Natural killer cell treated with Interleukin-12 subunit alpha and Interleukin-12 subunit beta and Interleukin-15 and Interleukin-18, amount 100 ng/mL, for 72 hours (primary cell): ENCODE measurements around the gene RBMS1. TPM values are rescaled to one million over a fixed set of nuclear protein-coding genes. Genes with fewer than 3 reads are reported as not detected.

Source experiments
- ATAC-seq, 2 donors: fragments of 150-1000 bp; cut with Tn5 transposase in 1 of 2; sonication (Bioruptor Pico), chemical (Tn5 transposase) in 1 of 2; 2 replicates each; pipeline ENCODE4 v1.10.0; 2021
- DNase-seq: peaks from one replicate; pipeline ENCODE4 v3.0.0; 2022; ENCODE audit warnings: low spot score
- H3K27ac Mint-ChIP-seq, 2 donors: 1 replicate in 1 of 2; 2 replicates in 1 of 2; pipeline ENCODE4 v1.8.0; 2022; ENCODE audit warnings: mixed read lengths in 2 of 2, mild to moderate bottlenecking in 1 of 2, moderate library complexity in 1 of 2
- H3K27me3 Mint-ChIP-seq, 2 donors: 1 replicate in 1 of 2; 2 replicates in 1 of 2; pipeline ENCODE4 v1.8.0; 2022; ENCODE audit warnings: mixed read lengths in 2 of 2
- H3K36me3 Mint-ChIP-seq: one replicate; pipeline ENCODE4 v1.8.0; 2022; ENCODE audit warnings: mixed read lengths
- H3K4me1 Mint-ChIP-seq, 2 donors: 1 replicate in 1 of 2; 2 replicates in 1 of 2; pipeline ENCODE4 v1.8.0; 2022; ENCODE audit warnings: low read depth in 2 of 2, mixed read lengths in 2 of 2, mild to moderate bottlenecking in 1 of 2
- H3K4me3 Mint-ChIP-seq: one replicate; pipeline ENCODE4 v1.8.0; 2022; ENCODE audit warnings: mixed read lengths
- H3K9me3 Mint-ChIP-seq: 2 replicates; pipeline ENCODE4 v1.8.0; 2022; ENCODE audit warnings: mixed read lengths
- total RNA-seq, 2 donors: library from RNA; stranded (reverse); gene quantifications; one replicate each; pipeline ENCODE4 v1.2.3, GENCODE V29; 2022

The RBMS1 gene
- total RNA-seq, 2 donors from 2014 or later = 59.4 to 86.1 TPM

- ATAC-seq (no peak), DNase-seq (no peak)
- no peak overlapping the region for H3K4me3 Mint-ChIP-seq
- H3K4me1 Mint-ChIP-seq = peaks cover 54 to 64% of the 10 kb centered on the region in 2 donors
- peaks cover 13% of the 10 kb centered on the region for H3K36me3 Mint-ChIP-seq
- peak overlapping the region; percentile 38 to 66 for H3K27ac Mint-ChIP-seq
- no peaks in the 10 kb centered on the region for H3K9me3 Mint-ChIP-seq
- H3K27me3 Mint-ChIP-seq = no peaks in the 10 kb centered on the region
Measured at GRCh38 chr2:160365716-160366367, 127.8 kb downstream of the RBMS1 start.

DNA sequence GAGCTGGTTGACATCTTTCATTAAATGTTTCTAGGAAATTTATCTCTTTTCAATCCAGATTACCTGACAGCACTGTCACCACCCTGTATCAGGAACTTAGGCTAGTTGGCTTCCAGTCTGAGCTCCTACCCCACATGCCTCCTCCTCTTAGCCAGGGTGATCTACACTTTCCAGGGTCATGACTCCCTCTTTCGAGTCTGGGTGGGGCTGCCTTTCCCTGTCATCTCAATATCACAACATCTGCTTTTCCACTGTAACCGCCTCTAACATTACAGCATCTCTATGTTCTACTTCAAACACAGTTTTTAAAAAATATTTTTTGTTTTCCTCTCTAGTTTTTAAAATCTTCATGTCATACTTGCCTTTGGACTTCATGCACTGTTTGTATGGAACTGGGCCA, 129.2 kb downstream of the RBMS1 start:
- peaks cover 49 to 61% of the 10 kb centered on the region in 2 donors for H3K4me1 Mint-ChIP-seq
- H3K27ac Mint-ChIP-seq = peak overlapping the region; percentile 38 to 66
- H3K27me3 Mint-ChIP-seq = no peaks in the 10 kb centered on the region
- ATAC-seq (no peak), DNase-seq (no peak)
- no peaks in the 10 kb centered on the region for H3K9me3 Mint-ChIP-seq
- H3K4me3 Mint-ChIP-seq = no peak overlapping the region
- H3K36me3 Mint-ChIP-seq = peaks cover 13% of the 10 kb centered on the region

DNA sequence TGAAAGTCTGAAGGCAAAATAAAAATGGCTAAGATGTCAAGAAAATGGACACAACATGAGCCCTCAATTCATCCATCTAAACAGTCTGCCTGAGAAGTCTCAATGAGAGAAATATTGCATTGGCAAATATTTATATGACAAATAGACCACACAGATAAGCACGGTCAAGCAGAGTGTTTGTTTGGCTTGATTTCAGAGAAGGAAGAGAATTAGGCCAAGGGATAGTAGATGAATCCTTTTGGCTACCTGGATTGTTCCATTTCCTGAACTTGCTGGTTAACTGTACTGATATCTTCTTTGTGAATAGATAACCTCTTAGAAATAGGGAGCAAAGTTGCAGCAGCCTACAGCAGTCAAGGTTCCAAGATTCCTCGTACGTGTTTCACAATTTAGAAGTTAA, 129.6 kb downstream of the RBMS1 start:
- no peak overlapping the region for H3K4me3 Mint-ChIP-seq
- H3K4me1 Mint-ChIP-seq = peaks cover 45 to 57% of the 10 kb centered on the region in 2 donors
- ATAC-seq (no peak), DNase-seq (no peak)
- peak overlapping the region; percentile 21 to 38 for H3K27ac Mint-ChIP-seq
- peaks cover 13% of the 10 kb centered on the region for H3K36me3 Mint-ChIP-seq
- H3K9me3 Mint-ChIP-seq = no peaks in the 10 kb centered on the region
- no peaks in the 10 kb centered on the region for H3K27me3 Mint-ChIP-seq

DNA sequence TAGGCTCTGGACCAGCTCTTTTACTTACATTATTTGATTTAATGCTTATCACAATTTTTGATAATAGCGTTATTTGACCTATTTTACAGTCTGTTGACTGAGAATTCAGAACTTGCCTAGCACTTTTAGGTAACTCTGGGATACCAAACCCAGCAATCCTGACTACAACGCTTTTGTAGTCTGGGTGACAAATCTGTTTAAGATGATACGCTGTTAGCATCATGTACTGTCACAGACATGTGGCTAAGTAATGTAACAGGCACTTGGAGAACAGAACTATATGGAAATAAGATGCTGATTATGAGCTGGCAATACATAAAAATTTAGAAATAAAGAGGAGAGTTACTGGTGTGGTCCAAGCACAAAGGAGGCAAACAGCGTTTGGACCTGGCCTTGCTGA, 130.6 kb downstream of the RBMS1 start:
- Mint-ChIP-seq H3K27ac (peak overlapping the region; percentile 21 to 38), H3K4me3 (no peak overlapping the region), H3K4me1 (peaks cover 41 to 50% of the 10 kb centered on the region in 2 donors)

DNA sequence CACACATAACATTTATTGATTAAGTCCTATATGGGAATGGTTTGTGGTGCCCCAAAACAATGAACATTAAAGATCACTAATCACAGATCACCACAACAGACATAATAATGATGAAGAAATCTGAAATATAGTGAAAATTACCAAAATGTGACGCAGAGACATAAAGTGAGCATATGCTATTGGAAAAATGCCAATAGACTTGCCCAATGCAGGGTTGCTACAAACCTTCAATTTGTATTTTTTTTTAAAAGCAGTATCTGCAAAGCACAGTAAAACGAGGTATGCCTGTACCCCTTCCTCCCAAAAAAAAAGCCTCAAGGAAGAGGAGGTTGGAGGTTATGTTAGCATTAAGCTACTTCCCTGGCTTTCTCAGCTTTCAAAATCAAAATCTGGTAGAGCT, 131.1 kb downstream of the RBMS1 start:
- peaks cover 13% of the 10 kb centered on the region for H3K36me3 Mint-ChIP-seq
- H3K27ac Mint-ChIP-seq = peak overlapping the region in 1 of 2 donors; percentile 19
- ATAC-seq = no peak
- H3K9me3 Mint-ChIP-seq = no peaks in the 10 kb centered on the region
- H3K4me1 Mint-ChIP-seq = peaks cover 42 to 51% of the 10 kb centered on the region in 2 donors
- no peak overlapping the region for H3K4me3 Mint-ChIP-seq
- no peaks in the 10 kb centered on the region for H3K27me3 Mint-ChIP-seq
- no peak for DNase-seq

More for the DNA sequence above, 130.6 kb downstream of the RBMS1 start:
- H3K9me3 Mint-ChIP-seq = no peaks in the 10 kb centered on the region
- no peaks in the 10 kb centered on the region for H3K27me3 Mint-ChIP-seq
- ATAC-seq = no peak
- no peak for DNase-seq
- peaks cover 13% of the 10 kb centered on the region for H3K36me3 Mint-ChIP-seq

- H3K27ac Mint-ChIP-seq = peak overlapping the region in 1 of 2 donors; percentile 19
- no peak for ATAC-seq
- no peak overlapping the region for H3K4me3 Mint-ChIP-seq
- no peaks in the 10 kb centered on the region for H3K27me3 Mint-ChIP-seq
- H3K9me3 Mint-ChIP-seq = no peaks in the 10 kb centered on the region
- DNase-seq = no peak
- peaks cover 13% of the 10 kb centered on the region for H3K36me3 Mint-ChIP-seq
- H3K4me1 Mint-ChIP-seq = peaks cover 45 to 56% of the 10 kb centered on the region in 2 donors
Measured at GRCh38 chr2:160362018-160362417, 131.6 kb downstream of the RBMS1 start.

DNA sequence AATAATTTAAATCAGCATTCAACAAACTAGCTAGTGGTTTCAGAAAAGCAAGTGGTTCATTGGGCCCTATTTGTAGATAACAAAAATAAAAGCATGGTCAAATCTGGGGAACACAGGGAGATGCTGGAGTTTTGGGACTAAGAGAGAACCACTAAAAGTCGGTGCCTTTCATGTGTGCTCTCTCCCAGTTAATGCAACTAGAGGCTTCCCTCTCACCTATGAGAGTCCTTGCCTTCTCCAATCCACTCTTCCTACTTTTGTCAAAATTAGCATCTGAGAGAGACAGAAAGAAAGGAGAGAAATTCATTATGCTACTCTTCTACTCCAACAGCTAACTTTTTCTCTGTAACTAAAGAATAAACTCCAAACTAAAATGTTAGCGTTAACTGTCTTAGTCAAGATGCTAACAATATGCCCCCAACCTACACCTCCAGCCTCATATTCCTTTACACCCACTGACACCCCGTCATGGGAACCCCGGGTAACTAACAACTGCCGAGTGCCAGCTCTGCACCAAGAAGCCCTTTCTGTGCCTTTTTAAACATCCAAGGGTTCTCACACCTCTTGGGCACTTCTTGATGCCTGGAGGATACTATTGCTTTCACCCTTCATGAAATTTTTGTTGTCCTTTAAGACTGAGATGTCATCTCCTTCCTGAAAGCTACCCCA, 133.4 kb downstream of the RBMS1 start:
- H3K4me1 Mint-ChIP-seq = peaks cover 52 to 68% of the 10 kb centered on the region in 2 donors
- H3K9me3 Mint-ChIP-seq = no peaks in the 10 kb centered on the region
- DNase-seq (no peak), ATAC-seq (no peak)
- peak overlapping the region; percentile 28 to 47 for H3K27ac Mint-ChIP-seq
- no peaks in the 10 kb centered on the region for H3K27me3 Mint-ChIP-seq
- no peak overlapping the region for H3K4me3 Mint-ChIP-seq
- peaks cover 11% of the 10 kb centered on the region for H3K36me3 Mint-ChIP-seq

GRCh38 chr2:160358046-160358445, 135.6 kb downstream of the RBMS1 start:
- peaks cover 2% of the 10 kb centered on the region for H3K36me3 Mint-ChIP-seq
- no peaks in the 10 kb centered on the region for H3K27me3 Mint-ChIP-seq
- no peak overlapping the region for H3K4me3 Mint-ChIP-seq
- no peaks in the 10 kb centered on the region for H3K9me3 Mint-ChIP-seq
- peaks cover 51 to 57% of the 10 kb centered on the region in 2 donors for H3K4me1 Mint-ChIP-seq
- no peak for ATAC-seq
- peak overlapping the region in 1 of 2 donors; percentile 53 for H3K27ac Mint-ChIP-seq
- no peak for DNase-seq

DNA sequence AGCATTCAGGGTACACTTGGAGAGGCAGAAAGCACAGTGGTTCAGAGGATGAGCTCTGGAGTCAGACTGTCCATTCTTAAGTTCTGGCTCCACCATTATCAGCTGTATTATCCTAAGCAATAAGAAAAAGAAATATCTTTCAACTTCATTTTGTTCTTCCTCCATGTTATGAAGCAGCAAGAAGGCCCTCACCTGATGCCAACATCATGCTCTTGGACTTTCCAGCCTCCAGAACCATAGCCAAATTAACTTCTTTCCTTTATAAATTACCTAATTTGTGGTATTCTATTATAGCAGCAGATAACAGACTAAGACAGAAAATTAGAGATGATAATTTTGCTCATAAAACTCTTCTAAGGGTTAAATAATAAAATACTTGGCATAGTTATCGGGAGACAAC, 137.1 kb downstream of the RBMS1 start:
- Mint-ChIP-seq H3K4me1 (peaks cover 59 to 68% of the 10 kb centered on the region in 2 donors), H3K36me3 (no peaks in the 10 kb centered on the region), H3K27ac (peak overlapping the region; percentile 45 to 61), H3K27me3 (no peaks in the 10 kb centered on the region), H3K9me3 (no peaks in the 10 kb centered on the region), H3K4me3 (no peak overlapping the region)
- DNase-seq (no peak), ATAC-seq (no peak)

- ATAC-seq = no peak
- Mint-ChIP-seq H3K27me3 (no peaks in the 10 kb centered on the region), H3K9me3 (no peaks in the 10 kb centered on the region), H3K4me3 (no peak overlapping the region), H3K27ac (peak overlapping the region; percentile 45 to 61), H3K36me3 (peaks cover 4% of the 10 kb centered on the region), H3K4me1 (peaks cover 55 to 62% of the 10 kb centered on the region in 2 donors)
- DNase-seq = no peak
Measured at GRCh38 chr2:160355080-160355479, 138.5 kb downstream of the RBMS1 start.

DNA sequence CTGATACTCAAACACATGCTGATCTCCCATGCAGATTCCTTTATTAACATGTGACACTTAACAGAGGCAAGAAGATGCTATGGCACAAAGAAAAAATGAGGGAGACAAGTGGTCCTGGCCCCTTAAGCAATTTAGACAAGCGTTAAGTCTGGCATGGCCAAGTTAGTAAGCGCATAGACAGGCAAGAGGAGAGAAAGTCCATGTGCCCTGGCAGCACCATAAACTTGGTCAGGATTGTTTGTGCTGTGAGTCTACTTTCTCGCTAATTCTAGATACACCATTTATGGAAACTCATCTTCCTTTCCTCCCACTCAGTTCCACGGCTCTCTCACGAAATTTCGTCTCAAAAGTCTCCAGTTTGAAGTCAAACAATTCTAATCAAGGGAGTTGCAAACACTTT, 138.9 kb downstream of the RBMS1 start:
- peaks cover 8% of the 10 kb centered on the region for H3K36me3 Mint-ChIP-seq
- DNase-seq (no peak), ATAC-seq (no peak)
- peak overlapping the region; percentile 45 to 61 for H3K27ac Mint-ChIP-seq
- H3K4me3 Mint-ChIP-seq = no peak overlapping the region
- H3K9me3 Mint-ChIP-seq = no peaks in the 10 kb centered on the region
- no peaks in the 10 kb centered on the region for H3K27me3 Mint-ChIP-seq
- H3K4me1 Mint-ChIP-seq = peaks cover 58 to 65% of the 10 kb centered on the region in 2 donors

GRCh38 chr2:160353813-160354212, 139.8 kb downstream of the RBMS1 start:
- peaks cover 15% of the 10 kb centered on the region for H3K36me3 Mint-ChIP-seq
- no peaks in the 10 kb centered on the region for H3K27me3 Mint-ChIP-seq
- DNase-seq = no peak
- H3K27ac Mint-ChIP-seq = peak overlapping the region; percentile 45 to 61
- H3K4me3 Mint-ChIP-seq = no peak overlapping the region
- ATAC-seq = no peak
- H3K4me1 Mint-ChIP-seq = peaks cover 64 to 73% of the 10 kb centered on the region in 2 donors
- no peaks in the 10 kb centered on the region for H3K9me3 Mint-ChIP-seq

- DNase-seq (no peak), ATAC-seq (peak in 1 of 2 donors; percentile 70)
- no peaks in the 10 kb centered on the region for H3K27me3 Mint-ChIP-seq
- H3K36me3 Mint-ChIP-seq = peaks cover 15% of the 10 kb centered on the region
- H3K27ac Mint-ChIP-seq = peak overlapping the region in 1 of 2 donors; percentile 45
- H3K9me3 Mint-ChIP-seq = no peaks in the 10 kb centered on the region
- H3K4me1 Mint-ChIP-seq = peaks cover 67 to 78% of the 10 kb centered on the region in 2 donors
- H3K4me3 Mint-ChIP-seq = no peak overlapping the region
Measured at GRCh38 chr2:160353166-160353565, 140.4 kb downstream of the RBMS1 start.

GRCh38 chr2:160352500-160352899, 141.1 kb downstream of the RBMS1 start:
- Mint-ChIP-seq H3K4me1 (peaks cover 65 to 78% of the 10 kb centered on the region in 2 donors), H3K27ac (peak overlapping the region; percentile 30 to 78), H3K27me3 (no peaks in the 10 kb centered on the region), H3K4me3 (no peak overlapping the region), H3K9me3 (no peaks in the 10 kb centered on the region), H3K36me3 (peaks cover 15% of the 10 kb centered on the region)
- DNase-seq = no peak
- no peak for ATAC-seq
